ENCODE data around the gene NTN4.

The NTN4 gene

GRCh38 chr12:95810411-95810810, 19.8 kb upstream of the NTN4 start:
- Mint-ChIP-seq H3K27ac (no peak overlapping the region), H3K4me1 (no peaks in the 10 kb centered on the region), H3K9me3 (peaks cover 4% of the 10 kb centered on the region), H3K36me3 (ENCODE audit: low read depth) (no peaks in the 10 kb centered on the region), H3K4me3 (no peak overlapping the region), H3K27me3 (ENCODE audit: low read depth) (peaks cover 17% of the 10 kb centered on the region)
- no peak for TF ChIP-seq CTCF (IDR thresholded peaks at IDR 0.05; ENCODE audit: unreplicated experiment in 3 of 3)

GRCh38 chr12:95809000-95809680, 18.6 kb upstream of the NTN4 start:
- no peaks in the 10 kb centered on the region for H3K36me3 Mint-ChIP-seq (ENCODE audit: low read depth)
- no peak for TF ChIP-seq CTCF (IDR thresholded peaks at IDR 0.05; ENCODE audit: unreplicated experiment in 3 of 3)
- peaks cover 4% of the 10 kb centered on the region for H3K9me3 Mint-ChIP-seq
- H3K27me3 Mint-ChIP-seq (ENCODE audit: low read depth) = peaks cover 9% of the 10 kb centered on the region
- no peak overlapping the region for H3K4me3 Mint-ChIP-seq
- H3K27ac Mint-ChIP-seq = no peak overlapping the region
- H3K4me1 Mint-ChIP-seq = no peaks in the 10 kb centered on the region

GRCh38 chr12:95808146-95808545, 17.6 kb upstream of the NTN4 start:
- H3K36me3 Mint-ChIP-seq (ENCODE audit: low read depth) = no peaks in the 10 kb centered on the region
- H3K27ac Mint-ChIP-seq = no peak overlapping the region
- H3K9me3 Mint-ChIP-seq = peaks cover 7% of the 10 kb centered on the region
- peaks cover 9% of the 10 kb centered on the region for H3K27me3 Mint-ChIP-seq (ENCODE audit: low read depth)
- H3K4me3 Mint-ChIP-seq = no peak overlapping the region
- H3K4me1 Mint-ChIP-seq = no peaks in the 10 kb centered on the region
- TF ChIP-seq CTCF (IDR thresholded peaks at IDR 0.05; ENCODE audit: unreplicated experiment in 3 of 3) = no peak

- Mint-ChIP-seq H3K36me3 (ENCODE audit: low read depth) (no peaks in the 10 kb centered on the region), H3K27ac (no peak overlapping the region), H3K4me3 (no peak overlapping the region), H3K9me3 (peaks cover 7% of the 10 kb centered on the region), H3K27me3 (ENCODE audit: low read depth) (peaks cover 4% of the 10 kb centered on the region), H3K4me1 (no peaks in the 10 kb centered on the region)
- no peak for TF ChIP-seq CTCF (IDR thresholded peaks at IDR 0.05; ENCODE audit: unreplicated experiment in 3 of 3)
Measured at GRCh38 chr12:95805864-95806671, 15.5 kb upstream of the NTN4 start.

GRCh38 chr12:95804291-95804690, 13.7 kb upstream of the NTN4 start:
- H3K9me3 Mint-ChIP-seq = peaks cover 7% of the 10 kb centered on the region
- no peak overlapping the region for H3K4me3 Mint-ChIP-seq
- peaks cover under 1% of the 10 kb centered on the region for H3K27me3 Mint-ChIP-seq (ENCODE audit: low read depth)
- H3K36me3 Mint-ChIP-seq (ENCODE audit: low read depth) = no peaks in the 10 kb centered on the region
- H3K27ac Mint-ChIP-seq = peak overlapping the region in 1 of 3 experiments; percentile 43
- H3K4me1 Mint-ChIP-seq = no peaks in the 10 kb centered on the region
- TF ChIP-seq CTCF (IDR thresholded peaks at IDR 0.05; ENCODE audit: unreplicated experiment in 3 of 3) = no peak
